PC-3 (cell line): ENCODE measurements around the gene TANC1. TPM values are rescaled to one million over a fixed set of nuclear protein-coding genes. Genes with fewer than 3 reads are reported as not detected.
A peak's percentile ranks its signal among the peaks of the same experiment; 100 is the strongest.

Experiments used
- ATAC-seq: fragments of 200-7000 bp; cut with Tn5 transposase; 2 replicates; pipeline ENCODE4 v1.9.1; 2020; ENCODE audit warnings: mild to moderate bottlenecking, moderate library complexity
- BruUV-seq: library from RNA; stranded (reverse); fragments of 400-500 nt; replicated peaks from 2 replicates; lab custom pipeline; 2021; lab: Mats Ljungman, UMichigan
- CTCF ChIA-PET: fragments of 300-600 bp; sonication (Branson Sonifier 250); formaldehyde crosslinking; loops from one replicate; lab custom pipeline; 2022; ENCODE audit warnings: antibody characterized with exemption; lab: Charles Lee
- POLR2A ChIA-PET: fragments of 300-600 bp; sonication (Branson Sonifier 250); formaldehyde crosslinking; loops from one replicate; lab custom pipeline; 2022; ENCODE audit warnings: antibody characterized with exemption; ENCODE audit not compliant: unreplicated experiment; lab: Charles Lee
- DNase-seq: peaks from one replicate; pipeline ENCODE4 v3.0.0-alpha.2; 2015
- H2AFZ ChIP-seq: fragments of 300-600 bp; sonication (generic); 2 replicates; pipeline ENCODE4 v1.6.0; 2016; ENCODE audit warnings: antibody characterized with exemption, low read length
- H3F3A ChIP-seq: fragments of 300-600 bp; sonication (generic); one replicate; pipeline ENCODE4 v1.6.0; 2017; ENCODE audit warnings: antibody characterized with exemption, low read length, control low read depth, mild to moderate bottlenecking; ENCODE audit not compliant: unreplicated experiment
- H3K27ac ChIP-seq: fragments of 300-600 bp; sonication (generic); 2 replicates; pipeline ENCODE4 v1.5.1; 2016; ENCODE audit warnings: mild to moderate bottlenecking, low read length
- H3K27me3 ChIP-seq: fragments of 300-600 bp; sonication (generic); 2 replicates; pipeline ENCODE4 v1.6.1; 2016; ENCODE audit warnings: low read length, mixed read lengths
- H3K36me3 ChIP-seq: fragments of 300-600 bp; sonication (generic); 2 replicates; pipeline ENCODE4 v1.6.1; 2016; ENCODE audit warnings: low read depth, mixed run types, low read length, mixed read lengths
- H3K4me1 ChIP-seq: fragments of 300-600 bp; sonication (generic); 2 replicates; pipeline ENCODE4 v1.5.1; 2016; ENCODE audit warnings: low read length; ENCODE audit not compliant: insufficient read depth
- H3K4me2 ChIP-seq: fragments of 300-600 bp; sonication (generic); 2 replicates; pipeline ENCODE4 v1.6.0; 2016; ENCODE audit warnings: low read length
- H3K4me3 ChIP-seq: fragments of 300-600 bp; sonication (generic); 2 replicates; pipeline ENCODE4 v1.5.1; 2016; ENCODE audit warnings: mild to moderate bottlenecking, low read length, mixed read lengths
- H3K79me2 ChIP-seq: fragments of 300-600 bp; sonication (generic); 2 replicates; pipeline ENCODE4 v1.6.1; 2017; ENCODE audit warnings: low read length, mixed read lengths
- H3K9ac ChIP-seq: fragments of 300-600 bp; sonication (generic); 2 replicates; pipeline ENCODE4 v1.6.0; 2016; ENCODE audit warnings: mild to moderate bottlenecking, low read length
- H3K9me2 ChIP-seq: fragments of 300-600 bp; sonication (generic); replicated peaks from 2 replicates; pipeline ENCODE4 v1.6.1; 2016; ENCODE audit warnings: mixed run types, low read length, mixed read lengths
- H3K9me3 ChIP-seq: fragments of 300-600 bp; sonication (generic); 2 replicates; pipeline ENCODE4 v1.6.1; 2016; ENCODE audit warnings: low read length, mixed read lengths
- H4K20me1 ChIP-seq: fragments of 300-600 bp; sonication (generic); 2 replicates; pipeline ENCODE4 v1.6.1; 2016; ENCODE audit warnings: low read length, mixed read lengths
- EZH2 ChIP-seq: fragments of 300-600 bp; sonication (generic); IDR thresholded peaks from one replicate; pipeline ENCODE4 v1.6.1; 2017; ENCODE audit warnings: antibody characterized with exemption, mild to moderate bottlenecking, low read length; ENCODE audit not compliant: unreplicated experiment
- EZH2phosphoT487 ChIP-seq: fragments of 300-600 bp; sonication (generic); IDR thresholded peaks from 2 replicates; pipeline ENCODE4 v1.6.1; 2018; ENCODE audit warnings: mild to moderate bottlenecking, antibody characterized with exemption, low read length, borderline replicate concordance
- intact Hi-C: fragments of 100-400 bp; cut with micrococcal nuclease; formaldehyde crosslinking; loops from 2 replicates; pipeline ENCODE4 v1.9.0; 2023
- total RNA-seq: library from RNA; depleted of rRNA; stranded (reverse); fragments of >200 nt; gene quantifications from 2 replicates; pipeline ENCODE4 v1.2.3, GENCODE V29; 2014
- TF ChIP-seq, protein P1 (sequence below): fragments of 300-600 bp; sonication (generic); conservative IDR thresholded peaks from 2 replicates; pipeline ENCODE4 v1.5.1; 2017; ENCODE audit warnings: antibody characterized with exemption, low read depth, mild to moderate bottlenecking, low read length

The TANC1 gene
- total RNA-seq, 1 experiment from 2014 or later = 17.6 TPM

DNA sequence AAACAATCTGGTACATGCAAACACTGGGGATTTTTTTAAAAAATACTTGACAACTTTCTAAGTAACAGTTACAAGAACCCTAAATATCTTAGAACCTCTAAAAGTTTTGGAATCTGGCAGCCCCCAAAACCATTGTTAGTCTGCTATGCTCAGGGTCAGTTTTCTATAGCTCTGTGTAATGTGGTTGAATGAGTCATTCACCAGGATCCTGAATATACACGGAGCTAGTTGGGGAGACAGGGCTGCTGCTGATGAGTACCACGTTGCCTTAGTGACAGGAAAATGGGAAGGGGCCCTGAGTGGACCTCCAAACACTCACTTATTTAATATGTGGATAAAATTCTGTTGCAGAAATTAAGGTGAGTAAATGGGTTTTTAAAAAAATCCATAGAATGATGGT, 36.9 kb upstream of the TANC1 start:
- intact Hi-C loops = no loop called here
- H3F3A ChIP-seq = no peaks in the 10 kb centered on the region
- peaks cover 24% of the 10 kb centered on the region for H3K4me1 ChIP-seq
- TF ChIP-seq EZH2phosphoT487 (no peak), EZH2 (no peak)
- TF ChIP-seq, protein P1, sequence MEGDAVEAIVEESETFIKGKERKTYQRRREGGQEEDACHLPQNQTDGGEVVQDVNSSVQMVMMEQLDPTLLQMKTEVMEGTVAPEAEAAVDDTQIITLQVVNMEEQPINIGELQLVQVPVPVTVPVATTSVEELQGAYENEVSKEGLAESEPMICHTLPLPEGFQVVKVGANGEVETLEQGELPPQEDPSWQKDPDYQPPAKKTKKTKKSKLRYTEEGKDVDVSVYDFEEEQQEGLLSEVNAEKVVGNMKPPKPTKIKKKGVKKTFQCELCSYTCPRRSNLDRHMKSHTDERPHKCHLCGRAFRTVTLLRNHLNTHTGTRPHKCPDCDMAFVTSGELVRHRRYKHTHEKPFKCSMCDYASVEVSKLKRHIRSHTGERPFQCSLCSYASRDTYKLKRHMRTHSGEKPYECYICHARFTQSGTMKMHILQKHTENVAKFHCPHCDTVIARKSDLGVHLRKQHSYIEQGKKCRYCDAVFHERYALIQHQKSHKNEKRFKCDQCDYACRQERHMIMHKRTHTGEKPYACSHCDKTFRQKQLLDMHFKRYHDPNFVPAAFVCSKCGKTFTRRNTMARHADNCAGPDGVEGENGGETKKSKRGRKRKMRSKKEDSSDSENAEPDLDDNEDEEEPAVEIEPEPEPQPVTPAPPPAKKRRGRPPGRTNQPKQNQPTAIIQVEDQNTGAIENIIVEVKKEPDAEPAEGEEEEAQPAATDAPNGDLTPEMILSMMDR = no peak
- H3K27me3 ChIP-seq = no peaks in the 10 kb centered on the region
- H3K4me2 ChIP-seq = no peak overlapping the region
- no peak overlapping the region for H3K9ac ChIP-seq
- no peaks in the 10 kb centered on the region for H3K9me2 ChIP-seq
- H2AFZ ChIP-seq = no peak overlapping the region
- ChIA-PET CTCF (no interaction called here), POLR2A (interaction anchor here (0.5 kb wide), 1 partner anchor 1045 kb away, joined by 4 read pairs; no protein-coding TSS in a partner anchor)
- H4K20me1 ChIP-seq = no peaks in the 10 kb centered on the region
- ATAC-seq = peak; percentile 91
- DNase-seq = peak; percentile 56
- H3K36me3 ChIP-seq = no peaks in the 10 kb centered on the region
- no peaks in the 10 kb centered on the region for H3K9me3 ChIP-seq
- no TSS peak for BruUV-seq
- no peak overlapping the region for H3K27ac ChIP-seq
- H3K79me2 ChIP-seq = no peaks in the 10 kb centered on the region
- H3K4me3 ChIP-seq = no peak overlapping the region

DNA sequence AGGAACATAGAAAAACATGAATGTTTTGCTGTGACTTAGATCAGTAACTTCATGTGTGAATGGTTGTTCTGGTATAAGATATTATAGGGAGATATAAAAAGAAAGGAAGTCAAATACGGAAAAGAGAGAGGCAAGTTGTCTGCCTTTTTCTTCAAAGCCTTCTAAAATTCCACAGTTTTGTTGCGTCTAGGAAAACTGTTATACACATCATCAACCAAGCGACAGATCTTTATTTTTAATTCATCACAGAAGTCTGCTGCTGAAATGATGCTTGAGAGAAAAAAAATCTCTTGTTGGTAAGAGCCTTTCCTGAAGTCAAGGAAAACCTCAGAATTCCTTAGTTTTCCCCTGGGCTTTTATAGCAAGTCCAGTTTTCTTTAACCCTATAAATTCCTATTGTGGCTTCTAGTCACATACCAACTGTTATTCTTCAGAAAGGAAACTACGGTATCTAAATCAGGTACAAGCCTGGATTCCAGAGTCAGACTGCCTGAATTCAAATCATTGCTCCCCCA, 36.3 kb upstream of the TANC1 start:
- H3K9me3 ChIP-seq = no peaks in the 10 kb centered on the region
- no peaks in the 10 kb centered on the region for H4K20me1 ChIP-seq
- H2AFZ ChIP-seq = no peak overlapping the region
- POLR2A ChIA-PET = no interaction called here
- ATAC-seq (no peak), DNase-seq (no peak)
- no peaks in the 10 kb centered on the region for H3K27me3 ChIP-seq
- TF ChIP-seq, protein P1 = no peak
- no peak for TF ChIP-seq EZH2phosphoT487
- TF ChIP-seq EZH2 = no peak
- H3K27ac ChIP-seq = no peak overlapping the region
- no peaks in the 10 kb centered on the region for H3K9me2 ChIP-seq
- no peaks in the 10 kb centered on the region for H3K36me3 ChIP-seq
- H3K9ac ChIP-seq = no peak overlapping the region
- H3K4me2 ChIP-seq = no peak overlapping the region
- H3K4me3 ChIP-seq = no peak overlapping the region
- peaks cover 24% of the 10 kb centered on the region for H3K4me1 ChIP-seq
- no TSS peak for BruUV-seq
- H3K79me2 ChIP-seq = no peaks in the 10 kb centered on the region
- CTCF ChIA-PET = no interaction called here
- intact Hi-C loops = no loop called here
- H3F3A ChIP-seq = no peaks in the 10 kb centered on the region

DNA sequence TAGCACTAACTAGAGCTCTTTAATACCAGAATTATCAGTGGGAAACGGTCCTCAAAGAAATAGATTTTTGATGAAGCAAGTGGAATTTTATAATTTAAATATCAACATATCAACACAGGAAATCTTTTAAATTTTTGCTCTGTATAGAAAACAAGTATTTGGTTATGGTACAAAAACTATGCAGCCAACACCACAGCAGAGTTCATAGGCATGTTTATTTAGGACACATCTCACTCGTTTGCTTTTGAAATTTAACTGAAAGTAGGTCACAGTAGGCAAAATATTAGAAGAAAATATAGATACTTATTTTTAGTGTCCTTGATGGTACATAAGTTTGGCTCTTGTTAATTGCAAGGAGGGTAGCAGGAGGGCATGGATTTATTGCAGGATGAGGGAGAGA, 34.3 kb upstream of the TANC1 start:
- no peaks in the 10 kb centered on the region for H3K79me2 ChIP-seq
- H3K4me2 ChIP-seq = no peak overlapping the region
- no peaks in the 10 kb centered on the region for H3K36me3 ChIP-seq
- H3K4me3 ChIP-seq = no peak overlapping the region
- H3K9ac ChIP-seq = no peak overlapping the region
- DNase-seq (no peak), ATAC-seq (no peak)
- no peaks in the 10 kb centered on the region for H3K9me3 ChIP-seq
- TF ChIP-seq EZH2 = no peak
- no peak for TF ChIP-seq EZH2phosphoT487
- TF ChIP-seq, protein P1 = no peak
- H3K27me3 ChIP-seq = no peaks in the 10 kb centered on the region
- ChIA-PET CTCF (no interaction called here), POLR2A (no interaction called here)
- no TSS peak for BruUV-seq
- peaks cover 20% of the 10 kb centered on the region for H3K4me1 ChIP-seq
- H3K27ac ChIP-seq = no peak overlapping the region
- no peaks in the 10 kb centered on the region for H3K9me2 ChIP-seq
- H2AFZ ChIP-seq = no peak overlapping the region
- no peaks in the 10 kb centered on the region for H3F3A ChIP-seq
- intact Hi-C loops = no loop called here
- no peaks in the 10 kb centered on the region for H4K20me1 ChIP-seq
